SK-N-MC (cell line): ENCODE data around the gene NKIRAS2.

Experiments
- DNase-seq: peaks from one replicate; pipeline ENCODE4 v3.0.0-alpha.2; 2011; ENCODE audit warnings: low read depth, low spot score
- H3K27ac ChIP-seq: fragments of 200-600 bp; sonication (generic); 2 replicates; pipeline ENCODE4 v1.5.1; 2016; ENCODE audit warnings: mixed run types
- H3K36me3 ChIP-seq: fragments of 200-600 bp; sonication (generic); 2 replicates; pipeline ENCODE4 v1.6.1; 2017; ENCODE audit warnings: antibody characterized with exemption, low read length, mixed read lengths; ENCODE audit not compliant: insufficient read depth
- H3K4me3 ChIP-seq: fragments of 200-600 bp; sonication (generic); 2 replicates; pipeline ENCODE4 v1.5.1; 2016
- H3K9ac ChIP-seq: fragments of 200-600 bp; sonication (generic); 2 replicates; pipeline ENCODE4 v1.8.0; 2017; ENCODE audit warnings: mixed run types, mixed read lengths; ENCODE audit not compliant: insufficient read length
- H3K9me3 ChIP-seq: fragments of 200-600 bp; sonication (generic); 2 replicates; pipeline ENCODE4 v1.6.1; 2017; ENCODE audit warnings: low read depth, mild to moderate bottlenecking, antibody characterized with exemption, low read length, moderate library complexity, mixed read lengths
- EZH2 ChIP-seq: fragments of 200-600 bp; sonication (generic); IDR thresholded peaks from one replicate; pipeline ENCODE4 v1.6.1; 2017; ENCODE audit warnings: antibody characterized with exemption
- FOXP2 ChIP-seq: optimal IDR thresholded peaks from 2 replicates; pipeline ENCODE3; 2011; ENCODE audit warnings: mild to moderate bottlenecking, moderate library complexity; ENCODE audit not compliant: insufficient read depth; ENCODE audit errors: extremely low read length, control extremely low read depth
- POLR2AphosphoS5 ChIP-seq: IDR thresholded peaks from 2 replicates; pipeline ENCODE4 v1.6.1; 2012; ENCODE audit warnings: mild to moderate bottlenecking, low read depth, low read length, borderline replicate concordance

The NKIRAS2 gene

GRCh38 chr17:42019509-42020404 lies at the start of gene NKIRAS2:
Gene NKIRAS2, plus strand, starts transcription at chr17:42020090. Its CDS starts 1,488 bp downstream, at chr17:42021578.
- H3K9ac ChIP-seq = peak within 1 kb of the TSS; percentile 98
- no peaks in the 10 kb centered on the region for H3K9me3 ChIP-seq
- peak within 1 kb of the TSS; percentile 93 for H3K4me3 ChIP-seq
- H3K27ac ChIP-seq = peak within 1 kb of the TSS; percentile 65
- DNase-seq = no peak
- H3K36me3 ChIP-seq = peaks cover 24% of the 10 kb centered on the region; the same call in 1 of the 2 replicates
- TF ChIP-seq EZH2 (no peak), POLR2AphosphoS5 (peak; percentile 85), FOXP2 (peak; percentile 18)

GRCh38 chr17:41970901-41971331 lies 49.0 kb upstream of the NKIRAS2 start:
- H3K4me3 ChIP-seq = no peak overlapping the region
- no peak for TF ChIP-seq EZH2
- TF ChIP-seq POLR2AphosphoS5 = peak; percentile 25; the same call in 1 of the 2 replicates
- H3K27ac ChIP-seq = no peak overlapping the region
- no peaks in the 10 kb centered on the region for H3K9me3 ChIP-seq
- no peak for DNase-seq
- H3K36me3 ChIP-seq = peaks cover 73% of the 10 kb centered on the region
- no peak overlapping the region for H3K9ac ChIP-seq

GRCh38 chr17:41971721-41972523 lies 48.0 kb upstream of the NKIRAS2 start:
- TF ChIP-seq EZH2 (no peak), POLR2AphosphoS5 (0 out of 2 replicates have a peak, but pooled peaks have one; percentile 17), FOXP2 (no peak)
- DNase-seq = no peak
- Histone ChIP-seq H3K36me3 (peaks cover 82% of the 10 kb centered on the region), H3K9ac (no peak overlapping the region), H3K4me3 (no peak overlapping the region), H3K27ac (no peak overlapping the region), H3K9me3 (no peaks in the 10 kb centered on the region)

GRCh38 chr17:41972571-41973407 lies 47.1 kb upstream of the NKIRAS2 start:
- no peak overlapping the region for H3K4me3 ChIP-seq
- no peak for DNase-seq
- no peaks in the 10 kb centered on the region for H3K9me3 ChIP-seq
- peaks cover 90% of the 10 kb centered on the region for H3K36me3 ChIP-seq
- no peak overlapping the region for H3K9ac ChIP-seq
- no peak overlapping the region for H3K27ac ChIP-seq
- TF ChIP-seq FOXP2 (no peak), EZH2 (no peak)

- H3K9ac ChIP-seq = no peak overlapping the region
- H3K9me3 ChIP-seq = no peaks in the 10 kb centered on the region
- peaks cover 90% of the 10 kb centered on the region for H3K36me3 ChIP-seq
- TF ChIP-seq FOXP2 (no peak), EZH2 (no peak), POLR2AphosphoS5 (no peak; the same call in 1 of the 2 replicates)
- no peak overlapping the region for H3K4me3 ChIP-seq
- no peak overlapping the region for H3K27ac ChIP-seq
- DNase-seq = no peak
These were observed 46.5 kb upstream of the NKIRAS2 start for GRCh38 chr17:41973408-41973811.

- Histone ChIP-seq H3K27ac (no peak overlapping the region), H3K9me3 (no peaks in the 10 kb centered on the region), H3K4me3 (no peak overlapping the region), H3K9ac (no peak overlapping the region), H3K36me3 (peaks cover 83% of the 10 kb centered on the region)
- no peak for DNase-seq
- TF ChIP-seq EZH2 (no peak), FOXP2 (no peak), POLR2AphosphoS5 (no peak; the same call in 1 of the 2 replicates)
These were observed 45.9 kb upstream of the NKIRAS2 start for GRCh38 chr17:41974031-41974430.

GRCh38 chr17:41974658-41975057 lies 45.2 kb upstream of the NKIRAS2 start:
- no peak overlapping the region for H3K27ac ChIP-seq
- no peak for DNase-seq
- no peaks in the 10 kb centered on the region for H3K9me3 ChIP-seq
- peaks cover 78% of the 10 kb centered on the region for H3K36me3 ChIP-seq
- H3K9ac ChIP-seq = no peak overlapping the region
- no peak for TF ChIP-seq EZH2
- no peak for TF ChIP-seq FOXP2
- TF ChIP-seq POLR2AphosphoS5 = no peak; the same call in 1 of the 2 replicates
- no peak overlapping the region for H3K4me3 ChIP-seq
